HG03432 (cell line): ENCODE results near the gene CRIP2.
A peak's percentile ranks its signal among the peaks of the same experiment; 100 is the strongest.

Experiments used
- ATAC-seq: cut with Tn5 transposase; IDR thresholded peaks from one replicate; pipeline ENCODE4 v1.9.1; 2021; ENCODE audit warnings: mild to moderate bottlenecking, moderate library complexity; ENCODE audit not compliant: unreplicated experiment

CRIP2 gene

GRCh38 chr14:105486163-105486973 lies 11.7 kb downstream of the CRIP2 start, which contains the start of gene CRIP1:
TSS of gene CRIP1 (plus strand) at chr14:105486886. CDS start at chr14:105487260, 374 bp downstream.
- ATAC-seq: no peak

- no peak for ATAC-seq
Observed at GRCh38 chr14:105486974-105487448, 12.4 kb downstream of the CRIP2 start.

GRCh38 chr14:105487449-105487985 lies 12.9 kb downstream of the CRIP2 start:
- ATAC-seq: no peak

- no peak for ATAC-seq
Observed at GRCh38 chr14:105487986-105488777, 13.6 kb downstream of the CRIP2 start.

- ATAC-seq: no peak
Observed at GRCh38 chr14:105488781-105489541, 14.3 kb downstream of the CRIP2 start.

- no peak for ATAC-seq
Observed at GRCh38 chr14:105489542-105490266, 15.1 kb downstream of the CRIP2 start.

GRCh38 chr14:105490267-105490571 lies 15.6 kb downstream of the CRIP2 start:
- ATAC-seq: peak; percentile 0

GRCh38 chr14:105490572-105491365 lies 16.1 kb downstream of the CRIP2 start, which contains the start of gene TEDC1:
TSS of gene TEDC1 (plus strand) at chr14:105491246. CDS start at chr14:105491376, 130 bp downstream.
- peak; percentile 64 for ATAC-seq

GRCh38 chr14:105491366-105491973 lies 16.8 kb downstream of the CRIP2 start:
- ATAC-seq: peak; percentile 5

- ATAC-seq: no peak
Observed at GRCh38 chr14:105492031-105492970, 17.7 kb downstream of the CRIP2 start.

- no peak for ATAC-seq
Observed at GRCh38 chr14:105492971-105493871, 18.6 kb downstream of the CRIP2 start.

GRCh38 chr14:105493921-105494605 lies 19.4 kb downstream of the CRIP2 start:
- ATAC-seq: no peak

GRCh38 chr14:105494606-105494929 lies 19.9 kb downstream of the CRIP2 start:
- ATAC-seq: no peak

GRCh38 chr14:105495101-105495989 lies 20.7 kb downstream of the CRIP2 start:
- ATAC-seq: no peak
